ENCODE measurements around the gene SLC38A5.

SLC38A5 gene

DNA sequence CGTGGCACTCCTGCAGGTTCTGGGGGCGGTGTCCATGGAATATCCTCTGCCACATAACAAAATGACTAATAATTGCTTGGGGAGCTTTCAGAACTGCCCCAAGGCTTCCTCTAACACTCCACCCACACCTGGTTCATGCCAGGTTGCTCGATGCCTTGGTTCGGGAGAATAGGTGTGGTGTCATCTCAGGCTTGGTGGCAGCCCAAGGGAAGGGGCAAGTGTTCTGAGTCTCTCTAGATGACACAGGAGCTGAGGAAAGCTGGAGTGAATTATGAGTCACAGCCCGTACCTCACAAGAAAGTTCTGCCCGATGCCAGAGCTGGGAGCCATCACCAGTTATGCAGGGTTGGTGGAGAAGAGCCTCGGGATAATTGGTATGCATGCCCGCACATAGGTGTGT, 20.6 kb upstream of the SLC38A5 start:
- DNase-seq, result no peak

DNA sequence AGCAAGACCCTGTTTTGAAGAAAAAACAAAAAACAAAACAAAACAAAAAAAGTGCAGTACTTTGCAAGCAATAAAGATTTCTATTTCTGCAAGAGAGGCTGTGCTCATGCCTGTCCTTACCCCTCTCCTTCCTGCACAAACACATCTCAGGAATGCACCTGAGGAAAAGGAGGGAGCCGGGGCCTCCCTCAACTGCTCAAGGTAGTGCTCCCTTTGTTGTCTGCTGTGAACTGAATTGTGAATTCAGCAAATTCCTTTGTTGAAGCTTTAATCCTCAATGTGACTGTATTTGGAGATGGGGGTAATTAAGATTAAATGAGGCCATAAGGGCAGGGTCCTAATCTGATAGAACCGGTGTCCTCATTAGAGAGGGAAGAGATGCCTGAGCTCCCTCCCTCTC, 19.8 kb upstream of the SLC38A5 start:
- DNase-seq, result no peak

DNA sequence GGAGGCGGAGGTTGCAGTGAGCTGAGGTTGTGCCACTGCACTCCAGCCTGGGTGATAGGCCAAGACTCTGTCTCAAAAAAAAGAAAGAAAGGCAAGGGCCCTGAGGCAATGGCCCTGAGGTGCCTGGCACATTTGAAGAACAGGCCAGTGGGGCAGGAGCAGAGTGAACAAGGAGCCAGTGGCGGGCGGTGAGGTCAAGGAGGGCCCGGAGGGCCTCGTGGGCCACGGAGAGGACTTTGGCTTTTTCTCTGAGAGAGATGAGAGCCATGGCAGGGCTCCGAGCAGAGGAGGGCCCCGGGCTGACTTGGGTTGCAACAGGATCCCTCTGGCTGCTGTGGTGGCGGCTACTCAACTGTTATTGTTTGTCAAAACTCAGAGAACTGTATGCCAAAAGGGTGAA, 19.2 kb upstream of the SLC38A5 start:
- no peak for DNase-seq

GRCh38 chrX:48488034-48488433, 18.0 kb upstream of the SLC38A5 start:
- no peak for DNase-seq

DNA sequence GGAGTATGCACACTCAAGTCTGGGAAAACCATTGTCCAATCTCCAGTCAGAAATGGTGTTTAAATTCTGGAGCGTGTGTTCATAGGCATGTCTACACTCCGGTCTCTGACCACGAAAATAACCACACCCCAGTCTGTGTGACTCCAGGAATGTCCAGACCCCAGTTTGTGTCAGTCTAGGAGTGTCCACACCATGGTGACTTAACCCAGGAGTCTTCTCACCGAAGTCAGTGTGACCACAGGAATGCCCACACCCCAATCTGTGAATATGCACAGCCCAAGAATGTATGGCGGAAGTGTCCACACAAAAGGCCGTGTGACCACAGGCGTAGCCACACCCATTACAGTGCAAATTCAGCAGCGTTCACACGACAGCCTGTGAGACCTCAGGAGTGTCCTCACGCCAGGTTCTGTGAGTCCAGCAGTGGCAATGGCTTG, 17.3 kb upstream of the SLC38A5 start:
- no peak for DNase-seq

GRCh38 chrX:48482526-48482925, 12.5 kb upstream of the SLC38A5 start:
- no peak for DNase-seq

DNA sequence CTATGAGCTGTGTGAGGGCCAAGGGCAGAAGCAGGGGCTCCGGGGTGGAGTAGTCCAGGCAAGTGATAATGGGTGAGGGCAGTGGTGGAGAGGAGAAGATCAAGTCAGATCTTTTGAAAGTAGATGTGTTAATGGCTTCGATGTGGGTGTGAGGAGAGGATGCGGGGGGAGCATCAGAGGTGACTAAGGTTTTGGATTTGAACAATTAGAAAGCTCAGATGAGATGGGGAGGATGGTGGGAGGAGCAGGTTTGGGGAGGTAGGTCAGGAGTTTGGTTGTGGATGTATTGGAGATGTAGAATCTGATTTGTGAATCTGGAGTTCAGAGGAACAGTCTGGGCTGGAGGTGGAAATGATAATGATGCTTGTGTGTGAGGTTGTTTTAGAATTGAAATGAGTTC, 10.5 kb upstream of the SLC38A5 start:
- DNase-seq, result no peak

DNA sequence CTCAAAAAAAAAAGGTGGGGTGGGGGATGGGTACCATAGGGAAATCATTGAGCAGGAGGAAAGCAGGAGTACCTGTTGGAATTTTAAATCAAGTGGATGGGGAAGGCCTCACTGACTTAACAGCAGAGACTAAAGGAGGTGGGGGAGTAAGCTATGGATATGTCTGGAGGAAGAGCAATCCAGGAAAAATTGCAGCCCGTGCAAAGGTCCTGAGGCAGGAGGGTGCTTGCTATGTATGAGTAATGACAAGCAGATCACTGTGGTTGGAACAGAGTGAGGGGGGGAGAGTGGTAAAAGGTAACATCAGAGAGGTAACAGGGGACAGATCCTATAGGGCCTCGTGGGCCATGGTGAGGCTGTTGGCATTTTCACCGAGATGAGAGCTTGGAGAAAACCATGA, 10.1 kb upstream of the SLC38A5 start:
- no peak for DNase-seq

- no peak for DNase-seq
These were observed 8.7 kb upstream of the SLC38A5 start for GRCh38 chrX:48478806-48479205.

- no peak for DNase-seq
These were observed 8.1 kb upstream of the SLC38A5 start for GRCh38 chrX:48477960-48478755.

DNA sequence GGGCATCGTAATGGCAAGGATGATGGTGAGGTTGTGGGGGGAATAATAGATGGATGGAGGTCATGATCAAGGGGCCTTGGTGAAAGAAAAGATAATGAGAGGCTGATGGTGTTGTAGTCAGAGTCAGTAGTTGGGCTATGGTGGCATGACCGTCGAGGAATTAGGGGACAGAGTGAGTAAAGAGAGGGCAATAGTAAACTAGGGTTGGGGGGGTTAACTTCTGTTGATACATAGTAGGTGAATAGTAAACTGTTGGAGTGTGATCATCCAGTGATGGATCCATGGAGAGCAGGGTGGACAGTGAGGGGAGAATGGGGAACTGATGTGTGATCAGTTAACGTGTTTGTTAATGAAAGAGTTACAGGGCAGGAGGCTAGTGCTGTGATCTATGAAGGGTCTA, 6.9 kb upstream of the SLC38A5 start:
- no peak for DNase-seq

- DNase-seq, result peak; percentile 88
These were observed 5.9 kb upstream of the SLC38A5 start, which contains the start of gene FTSJ1 for GRCh38 chrX:48475774-48476577. FTSJ1 (plus strand) TSS chrX:48476199; CDS start chrX:48478048, 1,849 bp downstream.

GRCh38 chrX:48475296-48475695, 5.2 kb upstream of the SLC38A5 start:
- peak; percentile 13 for DNase-seq

DNA sequence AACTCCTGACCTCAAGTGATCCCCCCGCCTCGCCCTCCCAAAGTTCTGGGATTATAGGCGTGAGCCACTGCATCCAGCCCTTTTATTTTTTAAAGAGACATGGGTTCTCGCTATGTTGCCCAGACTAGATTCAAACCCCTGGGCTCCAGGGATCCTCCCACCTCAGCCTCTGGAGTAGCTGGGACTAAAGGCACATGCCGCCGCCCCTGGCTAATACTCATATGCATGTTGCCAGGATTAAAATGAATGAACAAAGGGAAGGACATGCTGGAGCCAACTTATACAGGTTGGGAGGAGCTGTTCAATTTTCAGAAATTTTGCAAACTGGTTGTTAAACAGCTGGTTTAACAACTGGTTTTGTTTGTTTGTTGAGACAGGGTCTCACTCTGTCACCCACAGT, 4.5 kb upstream of the SLC38A5 start:
- DNase-seq, result no peak

- DNase-seq, result no peak
These were observed 4.1 kb upstream of the SLC38A5 start for GRCh38 chrX:48474127-48474526.

DNA sequence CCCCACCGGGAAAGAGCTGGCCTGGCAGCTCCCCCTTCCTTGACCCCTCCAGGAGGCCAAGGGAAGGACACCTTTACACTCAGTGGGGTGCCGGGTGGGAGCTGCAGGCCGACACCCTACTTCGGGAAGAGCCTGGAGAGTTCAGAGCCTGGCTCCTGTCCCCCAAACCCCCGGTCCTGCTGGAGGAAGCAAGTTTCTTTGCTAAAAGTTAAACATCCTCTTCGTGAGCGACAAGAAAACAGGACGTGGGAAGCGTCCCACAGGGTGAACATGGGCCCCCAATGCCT, 3.6 kb upstream of the SLC38A5 start:
- DNase-seq, result no peak

DNA sequence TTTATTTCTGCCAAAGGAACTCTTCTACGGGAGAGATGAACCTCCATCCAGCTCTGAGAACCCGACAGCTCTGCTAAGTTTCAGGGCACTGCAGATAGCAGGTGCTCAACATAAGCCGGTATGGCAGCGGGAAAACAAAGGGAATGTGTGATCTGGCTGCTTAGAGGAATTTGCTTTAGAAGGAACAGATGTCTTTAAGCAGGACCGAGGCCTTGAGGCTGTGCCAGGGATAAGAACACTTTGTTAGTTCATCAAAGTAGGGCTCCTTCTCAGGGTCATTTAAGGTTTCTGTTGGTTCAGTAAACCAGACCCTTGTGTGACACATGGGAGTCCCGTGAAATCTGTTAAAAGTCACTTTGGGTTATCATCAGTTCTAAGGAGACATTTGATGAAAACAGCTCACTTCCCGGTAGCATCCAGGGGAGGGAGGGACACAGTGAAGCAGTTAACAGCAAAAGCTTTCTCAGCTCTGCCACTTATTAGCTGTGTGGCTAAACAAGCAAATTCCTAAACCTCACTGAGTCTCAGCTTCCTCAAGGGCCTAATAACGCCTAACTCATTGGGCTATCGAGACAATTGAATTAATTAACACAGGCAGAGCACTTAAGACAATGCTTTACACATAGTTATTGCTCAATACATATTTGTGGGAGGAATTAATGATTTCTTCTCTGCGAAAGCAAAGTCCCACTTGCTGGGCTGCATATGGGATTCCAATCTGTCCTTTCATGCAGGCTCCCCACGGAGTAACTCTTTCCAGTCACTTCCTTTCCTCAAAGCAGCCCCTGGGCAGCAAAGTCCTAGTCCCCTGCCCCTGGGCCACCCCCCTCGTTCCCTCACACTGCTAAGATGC, 3.0 kb upstream of the SLC38A5 start:
- DNase-seq, result no peak

- DNase-seq, result no peak
These were observed 2.2 kb upstream of the SLC38A5 start for GRCh38 chrX:48472225-48472624.

DNA sequence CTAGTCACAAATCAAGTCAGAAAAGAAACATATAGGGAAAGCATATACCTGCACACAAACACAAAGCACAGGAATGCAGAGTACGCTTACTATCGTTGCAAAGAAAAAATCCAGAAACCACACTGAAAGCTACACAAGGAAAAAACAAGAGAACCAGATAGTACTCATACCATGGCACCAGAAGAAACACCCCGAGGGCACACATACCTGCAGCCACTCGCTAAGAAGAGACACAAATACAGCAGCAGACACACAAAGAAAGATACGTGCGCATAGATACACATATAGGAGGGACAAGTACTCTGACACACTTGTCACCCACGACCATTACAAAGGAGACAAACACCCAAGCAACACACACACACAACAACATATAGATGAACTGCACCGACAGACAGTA, 1.4 kb upstream of the SLC38A5 start:
- DNase-seq, result no peak

- DNase-seq, result no peak
These were observed 716 bp upstream of the SLC38A5 start for GRCh38 chrX:48470833-48471118.

DNA sequence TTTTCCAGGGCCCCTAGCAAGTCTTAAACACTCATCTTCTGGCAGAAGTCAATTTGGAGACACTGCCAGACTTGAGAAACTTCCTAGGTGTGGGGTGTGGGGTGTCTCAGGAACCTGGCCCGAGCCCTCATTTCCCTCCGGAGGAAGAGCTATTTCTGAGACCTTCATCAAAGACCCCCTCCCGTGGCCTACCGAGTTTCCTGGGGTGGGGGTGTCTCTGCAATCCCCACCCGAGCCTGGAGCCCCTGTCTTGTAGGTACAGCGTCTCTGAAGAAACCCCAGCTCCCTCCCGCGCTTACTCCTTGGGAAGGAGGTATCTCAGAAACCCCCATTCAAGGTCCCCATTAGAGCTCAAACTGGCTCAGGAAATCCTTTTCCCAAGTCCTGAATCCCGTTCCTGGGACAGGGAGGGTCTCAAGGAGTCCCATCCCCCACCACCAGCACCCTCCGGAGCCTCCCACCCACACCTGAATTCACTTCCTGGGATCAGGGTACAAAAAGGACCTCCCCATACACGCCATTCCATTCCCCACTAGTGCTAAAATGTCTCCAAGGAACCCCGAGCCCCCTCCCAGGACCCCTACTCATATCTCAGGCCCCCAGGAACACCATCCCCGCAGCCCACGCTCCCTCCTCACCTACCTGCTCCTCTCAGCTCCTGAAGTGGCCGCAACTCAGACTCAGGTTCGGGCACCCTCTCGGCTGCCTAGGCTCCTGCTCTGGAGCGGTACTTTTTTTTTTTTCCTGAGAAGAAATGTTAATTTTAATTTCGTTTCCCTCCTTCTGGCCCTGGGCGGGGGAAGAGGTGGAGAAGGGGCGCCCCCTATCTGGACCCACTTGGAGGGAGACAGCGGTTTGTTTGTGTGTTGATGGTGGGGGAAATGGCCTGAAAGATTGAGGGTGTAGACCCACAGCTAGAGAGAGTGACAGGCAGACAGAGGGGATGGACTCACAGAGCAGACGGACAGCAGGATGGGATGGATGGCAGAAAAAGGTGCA, 1.1 kb downstream of the SLC38A5 start:
- DNase-seq, result peak; percentile 69

GRCh38 chrX:48468247-48468671, 1.8 kb downstream of the SLC38A5 start:
- DNase-seq, result peak; percentile 44

Data from CD4-positive, alpha-beta T cell treated with Interleukin-17A for 4 hours (primary cell).